Liver (tissue), 9 donors: ENCODE results near the gene CCDC54. TPM values are rescaled to one million over a fixed set of nuclear protein-coding genes. Genes with fewer than 3 reads are reported as not detected.

Experiments
- DNase-seq: peaks from one replicate; pipeline ENCODE4 v3.0.0-alpha.2; 2017; ENCODE audit warnings: low spot score
- H3K27ac ChIP-seq, 2 donors: one replicate each; pipeline ENCODE4 v1.7.0; 2013; ENCODE audit warnings: inconsistent platforms in 2 of 2, low read length in 2 of 2, control low read depth in 1 of 2, low read depth in 1 of 2, mild to moderate bottlenecking in 1 of 2
- H3K27me3 ChIP-seq, 4 donors: one replicate each; pipeline versions ENCODE4 v1.6.1 to v1.7.0; 2013; ENCODE audit warnings: low read length in 3 of 4, inconsistent platforms in 1 of 4, mild to moderate bottlenecking in 1 of 4, moderate library complexity in 1 of 4; ENCODE audit not compliant: control insufficient read depth in 4 of 4, insufficient read depth in 4 of 4
- H3K36me3 ChIP-seq, 4 donors: one replicate each; pipeline versions ENCODE4 v1.6.1 to v1.7.0; 2013; ENCODE audit warnings: low read length in 3 of 4, mild to moderate bottlenecking in 3 of 4, low read depth in 1 of 4, moderate library complexity in 1 of 4; ENCODE audit not compliant: control insufficient read depth in 4 of 4, insufficient read depth in 3 of 4
- H3K4me1 ChIP-seq, 4 donors: one replicate each; pipeline versions ENCODE4 v1.6.1 to v1.7.0; 2013; ENCODE audit warnings: low read length in 3 of 4, mild to moderate bottlenecking in 3 of 4, moderate library complexity in 1 of 4; ENCODE audit not compliant: control insufficient read depth in 4 of 4, insufficient read depth in 4 of 4
- H3K4me3 ChIP-seq, 3 donors: one replicate each; pipeline versions ENCODE4 v1.6.1 to v1.7.0; 2013; ENCODE audit warnings: low read length in 3 of 3, control low read depth in 1 of 3, low read depth in 1 of 3, mild to moderate bottlenecking in 1 of 3
- H3K9ac ChIP-seq, 2 donors: one replicate each; pipeline ENCODE4 v1.7.0; 2013; ENCODE audit warnings: low read length in 2 of 2, mild to moderate bottlenecking in 2 of 2, moderate library complexity in 2 of 2, control low read depth in 1 of 2, low read depth in 1 of 2
- H3K9me3 ChIP-seq, 4 donors: one replicate each; pipeline versions ENCODE4 v1.6.1 to v1.7.0; 2013; ENCODE audit warnings: low read length in 3 of 4; ENCODE audit not compliant: control insufficient read depth in 4 of 4
- FOXA2 ChIP-seq: IDR thresholded peaks from 2 replicates; pipeline ENCODE4 v1.6.1; 2016; ENCODE audit warnings: antibody characterized with exemption
- HNF4A ChIP-seq, 2 donors: conservative IDR thresholded peaks; 2 replicates each; pipeline ENCODE4 v1.6.1; 2016; ENCODE audit warnings: antibody characterized with exemption in 2 of 2, mild to moderate bottlenecking in 2 of 2
- MAX ChIP-seq: IDR thresholded peaks from 2 replicates; pipeline ENCODE4 v1.6.1; 2016; ENCODE audit warnings: antibody characterized with exemption
- NR2F2 ChIP-seq: IDR thresholded peaks from 2 replicates; pipeline ENCODE4 v1.6.1; 2016; ENCODE audit warnings: antibody characterized with exemption
- TAF1 ChIP-seq: conservative IDR thresholded peaks from 2 replicates; pipeline ENCODE4 v1.6.1; 2016; ENCODE audit warnings: antibody characterized with exemption, mild to moderate bottlenecking
- YY1 ChIP-seq: IDR thresholded peaks from 2 replicates; pipeline ENCODE4 v1.6.1; 2016; ENCODE audit warnings: antibody characterized with exemption, mild to moderate bottlenecking
- WGBS: extraction: QIAGEN DNeasy Blood & Tissue Kit; methylation state at CpG from one replicate; pipeline ENCODE4 v1.1.7; 2013; 5-methylcytosine and 5-hydroxymethylcytosine counted together
- polyA plus RNA-seq, 2 donors: library from polyadenylated mRNA; stranded (reverse) in 1 of 2; unstranded in 1 of 2; fragments of 200-250 nt in 1 of 2; fragments of >200 nt in 1 of 2; fragmentation: Nextera tagmentation in 1 of 2; extraction: Ambion mirVana in 1 of 2; gene quantifications; one replicate each; pipeline versions ENCODE4 v1.2.1 to v1.2.3, GENCODE V29; 2013 to 2015
- total RNA-seq, 2 donors: library from RNA; depleted of rRNA; stranded (reverse); fragments of >200 nt; gene quantifications; one replicate each; pipeline ENCODE4 v1.2.3, GENCODE V29; 2014
- TF ChIP-seq, protein P1 (sequence below): IDR thresholded peaks from 2 replicates; pipeline ENCODE4 v1.6.1; 2016; ENCODE audit warnings: antibody characterized with exemption, mild to moderate bottlenecking
- TF ChIP-seq, protein P2 (sequence below): IDR thresholded peaks from 2 replicates; pipeline ENCODE4 v1.6.1; 2016; ENCODE audit warnings: antibody characterized with exemption
- donor health status: healthy.
- donor health status: healthy.
- donor health status: healthy.
- donor health status: healthy.
- donor health status: healthy.

The CCDC54 gene
- total and polyA plus RNA-seq, 4 donors: 0.21 TPM; not detected in 3

DNA sequence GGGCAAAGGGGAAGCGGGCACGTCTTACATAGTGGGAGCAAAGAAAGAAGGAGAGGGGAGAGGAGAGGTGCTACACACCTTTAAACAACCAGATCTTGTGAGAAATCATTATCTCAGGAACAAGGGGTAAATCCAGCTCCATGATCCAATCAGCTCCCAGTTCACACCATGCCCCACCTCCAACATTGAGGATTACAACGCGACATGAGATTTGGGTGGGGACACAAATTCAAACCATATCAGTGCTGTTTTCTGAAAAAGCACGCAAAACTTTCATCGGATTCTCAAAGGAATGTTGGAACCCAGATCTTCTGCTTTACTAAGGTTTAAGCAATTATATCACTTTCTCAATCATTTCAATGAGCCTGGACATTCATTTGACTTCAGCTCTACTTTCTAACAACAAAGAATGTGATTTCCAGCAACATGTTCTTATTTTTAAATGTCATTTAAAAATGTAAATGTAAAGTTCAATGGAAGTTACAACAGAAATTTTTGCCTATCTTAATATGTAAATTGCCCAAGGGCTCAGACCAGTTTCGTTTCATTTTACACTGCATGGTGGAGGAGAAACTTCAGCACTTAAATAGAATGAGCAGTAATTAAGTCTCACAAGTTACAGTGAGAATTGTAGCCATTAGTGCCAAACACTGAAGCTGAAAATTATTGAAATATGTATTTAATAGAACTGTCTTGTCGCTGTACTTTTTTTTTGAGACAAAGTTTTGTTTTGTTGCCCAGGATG is 8.4 kb upstream of the CCDC54 start (continued):
- TF ChIP-seq, protein P1, sequence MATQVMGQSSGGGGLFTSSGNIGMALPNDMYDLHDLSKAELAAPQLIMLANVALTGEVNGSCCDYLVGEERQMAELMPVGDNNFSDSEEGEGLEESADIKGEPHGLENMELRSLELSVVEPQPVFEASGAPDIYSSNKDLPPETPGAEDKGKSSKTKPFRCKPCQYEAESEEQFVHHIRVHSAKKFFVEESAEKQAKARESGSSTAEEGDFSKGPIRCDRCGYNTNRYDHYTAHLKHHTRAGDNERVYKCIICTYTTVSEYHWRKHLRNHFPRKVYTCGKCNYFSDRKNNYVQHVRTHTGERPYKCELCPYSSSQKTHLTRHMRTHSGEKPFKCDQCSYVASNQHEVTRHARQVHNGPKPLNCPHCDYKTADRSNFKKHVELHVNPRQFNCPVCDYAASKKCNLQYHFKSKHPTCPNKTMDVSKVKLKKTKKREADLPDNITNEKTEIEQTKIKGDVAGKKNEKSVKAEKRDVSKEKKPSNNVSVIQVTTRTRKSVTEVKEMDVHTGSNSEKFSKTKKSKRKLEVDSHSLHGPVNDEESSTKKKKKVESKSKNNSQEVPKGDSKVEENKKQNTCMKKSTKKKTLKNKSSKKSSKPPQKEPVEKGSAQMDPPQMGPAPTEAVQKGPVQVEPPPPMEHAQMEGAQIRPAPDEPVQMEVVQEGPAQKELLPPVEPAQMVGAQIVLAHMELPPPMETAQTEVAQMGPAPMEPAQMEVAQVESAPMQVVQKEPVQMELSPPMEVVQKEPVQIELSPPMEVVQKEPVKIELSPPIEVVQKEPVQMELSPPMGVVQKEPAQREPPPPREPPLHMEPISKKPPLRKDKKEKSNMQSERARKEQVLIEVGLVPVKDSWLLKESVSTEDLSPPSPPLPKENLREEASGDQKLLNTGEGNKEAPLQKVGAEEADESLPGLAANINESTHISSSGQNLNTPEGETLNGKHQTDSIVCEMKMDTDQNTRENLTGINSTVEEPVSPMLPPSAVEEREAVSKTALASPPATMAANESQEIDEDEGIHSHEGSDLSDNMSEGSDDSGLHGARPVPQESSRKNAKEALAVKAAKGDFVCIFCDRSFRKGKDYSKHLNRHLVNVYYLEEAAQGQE: no peak
- TF ChIP-seq, protein P2, sequence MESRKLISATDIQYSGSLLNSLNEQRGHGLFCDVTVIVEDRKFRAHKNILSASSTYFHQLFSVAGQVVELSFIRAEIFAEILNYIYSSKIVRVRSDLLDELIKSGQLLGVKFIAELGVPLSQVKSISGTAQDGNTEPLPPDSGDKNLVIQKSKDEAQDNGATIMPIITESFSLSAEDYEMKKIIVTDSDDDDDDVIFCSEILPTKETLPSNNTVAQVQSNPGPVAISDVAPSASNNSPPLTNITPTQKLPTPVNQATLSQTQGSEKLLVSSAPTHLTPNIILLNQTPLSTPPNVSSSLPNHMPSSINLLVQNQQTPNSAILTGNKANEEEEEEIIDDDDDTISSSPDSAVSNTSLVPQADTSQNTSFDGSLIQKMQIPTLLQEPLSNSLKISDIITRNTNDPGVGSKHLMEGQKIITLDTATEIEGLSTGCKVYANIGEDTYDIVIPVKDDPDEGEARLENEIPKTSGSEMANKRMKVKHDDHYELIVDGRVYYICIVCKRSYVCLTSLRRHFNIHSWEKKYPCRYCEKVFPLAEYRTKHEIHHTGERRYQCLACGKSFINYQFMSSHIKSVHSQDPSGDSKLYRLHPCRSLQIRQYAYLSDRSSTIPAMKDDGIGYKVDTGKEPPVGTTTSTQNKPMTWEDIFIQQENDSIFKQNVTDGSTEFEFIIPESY: no peak

- no peak for TF ChIP-seq MAX
- no peak overlapping the region for H3K9ac ChIP-seq
- 51% methylated on average over 2 of the region's 2 CpGs for WGBS
These were observed 7.4 kb upstream of the CCDC54 start for GRCh38 chr3:107369791-107370190.

GRCh38 chr3:107370907-107371306 is 6.3 kb upstream of the CCDC54 start:
- H3K27ac ChIP-seq: no peak overlapping the region
- no peak overlapping the region for H3K4me3 ChIP-seq
- H3K4me1 ChIP-seq: peaks cover 0 to 2% (median 0%) of the 10 kb centered on the region in 4 donors
- H3K27me3 ChIP-seq: no peaks in the 10 kb centered on the region
- no peaks in the 10 kb centered on the region for H3K9me3 ChIP-seq
- TF ChIP-seq YY1 (no peak), FOXA2 (no peak), TAF1 (no peak), HNF4A (conservative IDR thresholded peaks at IDR 0.05) (no peak), NR2F2 (no peak)
- TF ChIP-seq, protein P1: no peak
- H3K9ac ChIP-seq: no peak overlapping the region
- no peak for DNase-seq
- WGBS: 86% methylated on average over 2 of the region's 2 CpGs
- no peaks in the 10 kb centered on the region for H3K36me3 ChIP-seq

More at GRCh38 chr3:107369791-107370190, 7.4 kb upstream of the CCDC54 start:
- H3K27ac ChIP-seq: no peak overlapping the region
- H3K4me3 ChIP-seq: no peak overlapping the region
- no peaks in the 10 kb centered on the region for H3K27me3 ChIP-seq
- H3K9me3 ChIP-seq: no peaks in the 10 kb centered on the region
- peaks cover 0 to 2% (median 0%) of the 10 kb centered on the region in 4 donors for H3K4me1 ChIP-seq
- DNase-seq: no peak
- H3K36me3 ChIP-seq: no peaks in the 10 kb centered on the region
